ENCODE measurements around the gene CA10. TPM values are rescaled to one million over a fixed set of nuclear protein-coding genes. Genes with fewer than 3 reads are reported as not detected.

CA10 gene
- total and polyA plus RNA-seq, 4 donors: not detected

- 29 to 40% methylated on average over 2 of the region's 2 CpGs for WGBS, 2 donors
- H3K27ac ChIP-seq (ENCODE audit: low read depth in 1 of 2, low read length in 2 of 2): no peak overlapping the region
- H3K4me1 ChIP-seq (ENCODE audit: control insufficient read depth in 1 of 2, insufficient read depth in 2 of 2, low read length in 2 of 2): no peaks in the 10 kb centered on the region
- DNase-seq: no peak
- intact Hi-C loops (cut with DNase I): loop anchor here in 1 of 2 donors (10.0 kb wide), 1 partner anchor 336 kb away; no protein-coding TSS in a partner anchor
- H3K36me3 ChIP-seq (ENCODE audit: control insufficient read depth in 1 of 2, insufficient read depth in 2 of 2, low read length in 1 of 2): no peaks in the 10 kb centered on the region
- no peaks in the 10 kb centered on the region for H3K27me3 ChIP-seq (ENCODE audit: control insufficient read depth in 1 of 2, insufficient read depth in 2 of 2, low read length in 1 of 2)
- H3K4me3 ChIP-seq (ENCODE audit: low read length in 2 of 2): no peak overlapping the region
- ATAC-seq (ENCODE audit: low FRiP score): no peak
- peaks cover 1% of the 10 kb centered on the region for H3K9me3 ChIP-seq (ENCODE audit: control insufficient read depth, low read length)
These were observed 389.8 kb downstream of the CA10 start for GRCh38 chr17:51768706-51769105.

- Histone ChIP-seq H3K27me3 (ENCODE audit: control insufficient read depth in 1 of 2, insufficient read depth in 2 of 2, low read length in 1 of 2) (no peaks in the 10 kb centered on the region), H3K9me3 (ENCODE audit: control insufficient read depth, low read length) (peaks cover 1% of the 10 kb centered on the region), H3K36me3 (ENCODE audit: control insufficient read depth in 1 of 2, insufficient read depth in 2 of 2, low read length in 1 of 2) (no peaks in the 10 kb centered on the region), H3K27ac (ENCODE audit: low read depth in 1 of 2, low read length in 2 of 2) (no peak overlapping the region), H3K4me3 (ENCODE audit: low read length in 2 of 2) (no peak overlapping the region), H3K4me1 (ENCODE audit: control insufficient read depth in 1 of 2, insufficient read depth in 2 of 2, low read length in 2 of 2) (no peaks in the 10 kb centered on the region)
- ATAC-seq (ENCODE audit: low FRiP score): no peak
- DNase-seq: no peak
- intact Hi-C loops (cut with DNase I): loop anchor here in 1 of 2 donors (10.0 kb wide), 1 partner anchor 338 kb away; no protein-coding TSS in a partner anchor
- 95 to 96% methylated on average over 1 of the region's 1 CpG for WGBS, 2 donors
These were observed 391.2 kb downstream of the CA10 start for GRCh38 chr17:51767287-51767686.

GRCh38 chr17:51765282-51766135, 393.0 kb downstream of the CA10 start:
- intact Hi-C loops (cut with DNase I): loop anchor here in 1 of 2 donors (10.0 kb wide), 1 partner anchor 339 kb away; no protein-coding TSS in a partner anchor
- ATAC-seq (ENCODE audit: low FRiP score) (no peak), DNase-seq (no peak)
- H3K4me3 ChIP-seq (ENCODE audit: low read length in 2 of 2): no peak overlapping the region
- H3K27ac ChIP-seq (ENCODE audit: low read depth in 1 of 2, low read length in 2 of 2): no peak overlapping the region
- H3K36me3 ChIP-seq (ENCODE audit: control insufficient read depth in 1 of 2, insufficient read depth in 2 of 2, low read length in 1 of 2): no peaks in the 10 kb centered on the region
- no peaks in the 10 kb centered on the region for H3K4me1 ChIP-seq (ENCODE audit: control insufficient read depth in 1 of 2, insufficient read depth in 2 of 2, low read length in 2 of 2)
- no peaks in the 10 kb centered on the region for H3K27me3 ChIP-seq (ENCODE audit: control insufficient read depth in 1 of 2, insufficient read depth in 2 of 2, low read length in 1 of 2)
- WGBS, 2 donors: 67 to 68% methylated on average over 8 of the region's 8 CpGs
- H3K9me3 ChIP-seq (ENCODE audit: control insufficient read depth, low read length): peaks cover 1% of the 10 kb centered on the region

GRCh38 chr17:51764387-51764971, 394.0 kb downstream of the CA10 start:
- no peak for DNase-seq
- Histone ChIP-seq H3K27me3 (ENCODE audit: control insufficient read depth in 1 of 2, insufficient read depth in 2 of 2, low read length in 1 of 2) (no peaks in the 10 kb centered on the region), H3K9me3 (ENCODE audit: control insufficient read depth, low read length) (peaks cover 1% of the 10 kb centered on the region), H3K4me1 (ENCODE audit: control insufficient read depth in 1 of 2, insufficient read depth in 2 of 2, low read length in 2 of 2) (no peaks in the 10 kb centered on the region), H3K36me3 (ENCODE audit: control insufficient read depth in 1 of 2, insufficient read depth in 2 of 2, low read length in 1 of 2) (no peaks in the 10 kb centered on the region), H3K27ac (ENCODE audit: low read depth in 1 of 2, low read length in 2 of 2) (no peak overlapping the region), H3K4me3 (ENCODE audit: low read length in 2 of 2) (no peak overlapping the region)
- intact Hi-C loops (cut with DNase I): loop anchor here in 1 of 2 donors (10.0 kb wide), 1 partner anchor 340 kb away; no protein-coding TSS in a partner anchor
- peak; percentile 79 for ATAC-seq (ENCODE audit: low FRiP score)
- WGBS, 2 donors: 2 to 7% methylated on average over 4 of the region's 4 CpGs

GRCh38 chr17:51763058-51763457, 395.5 kb downstream of the CA10 start:
- Histone ChIP-seq H3K4me3 (ENCODE audit: low read length in 2 of 2) (no peak overlapping the region), H3K9me3 (ENCODE audit: control insufficient read depth, low read length) (peaks cover 1% of the 10 kb centered on the region), H3K27ac (ENCODE audit: low read depth in 1 of 2, low read length in 2 of 2) (no peak overlapping the region), H3K4me1 (ENCODE audit: control insufficient read depth in 1 of 2, insufficient read depth in 2 of 2, low read length in 2 of 2) (no peaks in the 10 kb centered on the region), H3K27me3 (ENCODE audit: control insufficient read depth in 1 of 2, insufficient read depth in 2 of 2, low read length in 1 of 2) (no peaks in the 10 kb centered on the region), H3K36me3 (ENCODE audit: control insufficient read depth in 1 of 2, insufficient read depth in 2 of 2, low read length in 1 of 2) (no peaks in the 10 kb centered on the region)
- WGBS, 2 donors: 41 to 45% methylated on average over 3 of the region's 3 CpGs
- intact Hi-C loops (cut with DNase I): loop anchor here in 1 of 2 donors (10.0 kb wide), 1 partner anchor 342 kb away; no protein-coding TSS in a partner anchor
- ATAC-seq (ENCODE audit: low FRiP score) (no peak), DNase-seq (no peak)

- Histone ChIP-seq H3K27me3 (ENCODE audit: control insufficient read depth in 1 of 2, insufficient read depth in 2 of 2, low read length in 1 of 2) (no peaks in the 10 kb centered on the region), H3K27ac (ENCODE audit: low read depth in 1 of 2, low read length in 2 of 2) (no peak overlapping the region), H3K36me3 (ENCODE audit: control insufficient read depth in 1 of 2, insufficient read depth in 2 of 2, low read length in 1 of 2) (no peaks in the 10 kb centered on the region), H3K4me3 (ENCODE audit: low read length in 2 of 2) (no peak overlapping the region), H3K9me3 (ENCODE audit: control insufficient read depth, low read length) (peaks cover 1% of the 10 kb centered on the region), H3K4me1 (ENCODE audit: control insufficient read depth in 1 of 2, insufficient read depth in 2 of 2, low read length in 2 of 2) (no peaks in the 10 kb centered on the region)
- DNase-seq (no peak), ATAC-seq (ENCODE audit: low FRiP score) (no peak)
- 65 to 76% methylated on average over 1 of the region's 1 CpG for WGBS, 2 donors
- intact Hi-C loops (cut with DNase I): loop anchor here in 1 of 2 donors (10.0 kb wide), 1 partner anchor 344 kb away; no protein-coding TSS in a partner anchor
These were observed 397.4 kb downstream of the CA10 start for GRCh38 chr17:51761105-51761504.

- no peak overlapping the region for H3K4me3 ChIP-seq (ENCODE audit: low read length in 2 of 2)
These were observed 399.3 kb downstream of the CA10 start for GRCh38 chr17:51759260-51759659.

GRCh38 chr17:51751072-51751471, 407.4 kb downstream of the CA10 start:
- no peak for ATAC-seq (ENCODE audit: low FRiP score)
- intact Hi-C loops (cut with DNase I): no loop called here
- no peak for DNase-seq
- Histone ChIP-seq H3K4me3 (ENCODE audit: low read length in 2 of 2) (no peak overlapping the region), H3K36me3 (ENCODE audit: control insufficient read depth in 1 of 2, insufficient read depth in 2 of 2, low read length in 1 of 2) (no peaks in the 10 kb centered on the region), H3K27me3 (ENCODE audit: control insufficient read depth in 1 of 2, insufficient read depth in 2 of 2, low read length in 1 of 2) (no peaks in the 10 kb centered on the region), H3K9me3 (ENCODE audit: control insufficient read depth, low read length) (peaks cover 1% of the 10 kb centered on the region), H3K27ac (ENCODE audit: low read depth in 1 of 2, low read length in 2 of 2) (no peak overlapping the region), H3K4me1 (ENCODE audit: control insufficient read depth in 1 of 2, insufficient read depth in 2 of 2, low read length in 2 of 2) (no peaks in the 10 kb centered on the region)
- WGBS, 2 donors: 65 to 67% methylated on average over 1 of the region's 1 CpG

More at GRCh38 chr17:51759260-51759659, 399.3 kb downstream of the CA10 start:
- Histone ChIP-seq H3K9me3 (ENCODE audit: control insufficient read depth, low read length) (peaks cover 1% of the 10 kb centered on the region), H3K4me1 (ENCODE audit: control insufficient read depth in 1 of 2, insufficient read depth in 2 of 2, low read length in 2 of 2) (no peaks in the 10 kb centered on the region), H3K27me3 (ENCODE audit: control insufficient read depth in 1 of 2, insufficient read depth in 2 of 2, low read length in 1 of 2) (no peaks in the 10 kb centered on the region), H3K27ac (ENCODE audit: low read depth in 1 of 2, low read length in 2 of 2) (no peak overlapping the region), H3K36me3 (ENCODE audit: control insufficient read depth in 1 of 2, insufficient read depth in 2 of 2, low read length in 1 of 2) (no peaks in the 10 kb centered on the region)
- DNase-seq (no peak), ATAC-seq (ENCODE audit: low FRiP score) (no peak)
- 95 to 100% methylated on average over 1 of the region's 1 CpG for WGBS, 2 donors
- intact Hi-C loops (cut with DNase I): no loop called here
